ENCODE measurements around the gene PLCB1.

Gene PLCB1

DNA sequence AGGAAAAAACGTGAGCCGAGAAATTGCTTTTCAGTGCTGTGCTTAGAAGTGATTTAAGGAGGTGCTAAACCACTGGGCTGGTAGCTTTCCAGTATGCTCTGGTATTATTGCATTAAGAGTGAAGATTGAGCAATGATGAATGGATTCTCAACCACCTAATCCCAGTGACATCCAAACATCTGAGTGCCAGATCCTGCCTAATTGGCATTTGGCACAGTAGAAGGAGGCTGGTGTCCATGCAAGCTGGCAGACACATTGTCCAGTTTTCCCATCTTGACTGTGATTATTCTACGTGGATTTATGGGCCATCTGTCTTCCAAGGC is 538.8 kb downstream of the PLCB1 start:
- H2BK120ac ChIP-seq (ENCODE audit: low read depth, low read length): no peak overlapping the region
- H2BK15ac ChIP-seq (ENCODE audit: low read length): no peak overlapping the region
- no peak overlapping the region for H2BK12ac ChIP-seq (ENCODE audit: low read length)
- no peak overlapping the region for H3K9ac ChIP-seq (ENCODE audit: low read depth, low read length, poor library complexity)
- H3K14ac ChIP-seq (ENCODE audit: low read length): no peak overlapping the region
- no peak overlapping the region for H3K4ac ChIP-seq (ENCODE audit: low read length)
- H2AK5ac ChIP-seq (ENCODE audit: low read depth, low read length): no peak overlapping the region
- peaks cover 0 to 1% of the 10 kb centered on the region in 2 donors for H3K9me3 ChIP-seq (replicated peaks in 1 of 2; ENCODE audit: control insufficient read depth in 2 of 2, insufficient read depth in 1 of 2, low read depth in 1 of 2, low read length in 2 of 2)
- no peak overlapping the region for H2AFZ ChIP-seq (ENCODE audit: low read length)
- peaks cover 0 to 4% of the 10 kb centered on the region in 2 donors for H3K36me3 ChIP-seq (replicated peaks in 1 of 2; ENCODE audit: control insufficient read depth in 2 of 2, insufficient read depth in 2 of 2, low read length in 2 of 2)
- no peak overlapping the region for H4K91ac ChIP-seq (ENCODE audit: low read depth, low read length, poor library complexity)
- no peak overlapping the region for H3K18ac ChIP-seq (ENCODE audit: low read length)
- no peak for DNase-seq (ENCODE audit: low spot score)
- H3K27ac ChIP-seq (replicated peaks; ENCODE audit: low read length): no peak overlapping the region
- H3K4me1 ChIP-seq (ENCODE audit: control insufficient read depth in 2 of 2, insufficient read depth in 1 of 2, low read depth in 1 of 2, low read length in 2 of 2): peaks cover 2% of the 10 kb centered on the region in 2 donors
- H3K4me2 ChIP-seq (ENCODE audit: insufficient read depth, low read length, poor library complexity, severe bottlenecking): no peak overlapping the region
- no peak overlapping the region for H4K8ac ChIP-seq (ENCODE audit: low read depth, low read length)
- no peak overlapping the region for H3K4me3 ChIP-seq (ENCODE audit: low read length in 2 of 2)
- WGBS, 2 donors (ENCODE audit: extremely low coverage in 2 of 2, insufficient read length in 2 of 2, insufficient replicate concordance in 1 of 2): no CpG with 5 or more reads among the region's 3 CpGs
- no peaks in the 10 kb centered on the region for H3K27me3 ChIP-seq (ENCODE audit: control insufficient read depth in 3 of 3, insufficient read depth in 3 of 3, low read depth in 1 of 3, low read length in 3 of 3)
- H3K23ac ChIP-seq (ENCODE audit: low read depth, low read length, poor library complexity): no peak overlapping the region
- H2BK5ac ChIP-seq (ENCODE audit: low read length): no peak overlapping the region
- H3K79me1 ChIP-seq (ENCODE audit: low read depth, low read length): no peaks in the 10 kb centered on the region

GRCh38 chr20:8671370-8671961 is 539.4 kb downstream of the PLCB1 start:
- Histone ChIP-seq H2BK120ac (ENCODE audit: low read depth, low read length) (no peak overlapping the region), H3K27me3 (ENCODE audit: control insufficient read depth in 3 of 3, insufficient read depth in 3 of 3, low read depth in 1 of 3, low read length in 3 of 3) (no peaks in the 10 kb centered on the region), H4K8ac (ENCODE audit: low read depth, low read length) (no peak overlapping the region), H2AK5ac (ENCODE audit: low read depth, low read length) (no peak overlapping the region), H2BK12ac (ENCODE audit: low read length) (no peak overlapping the region), H3K27ac (replicated peaks; ENCODE audit: low read length) (no peak overlapping the region), H3K4me1 (ENCODE audit: control insufficient read depth in 2 of 2, insufficient read depth in 1 of 2, low read depth in 1 of 2, low read length in 2 of 2) (peaks cover 2% of the 10 kb centered on the region in 2 donors), H2AFZ (ENCODE audit: low read length) (no peak overlapping the region), H4K91ac (ENCODE audit: low read depth, low read length, poor library complexity) (no peak overlapping the region), H3K14ac (ENCODE audit: low read length) (no peak overlapping the region), H3K4me3 (ENCODE audit: low read length in 2 of 2) (no peak overlapping the region), H3K18ac (ENCODE audit: low read length) (no peak overlapping the region), H2BK5ac (ENCODE audit: low read length) (no peak overlapping the region), H3K23ac (ENCODE audit: low read depth, low read length, poor library complexity) (no peak overlapping the region), H3K79me1 (ENCODE audit: low read depth, low read length) (no peaks in the 10 kb centered on the region), H2BK15ac (ENCODE audit: low read length) (no peak overlapping the region), H3K9me3 (replicated peaks in 1 of 2; ENCODE audit: control insufficient read depth in 2 of 2, insufficient read depth in 1 of 2, low read depth in 1 of 2, low read length in 2 of 2) (peaks cover 0 to 1% of the 10 kb centered on the region in 2 donors), H3K4me2 (ENCODE audit: insufficient read depth, low read length, poor library complexity, severe bottlenecking) (no peak overlapping the region), H3K9ac (ENCODE audit: low read depth, low read length, poor library complexity) (no peak overlapping the region), H3K4ac (ENCODE audit: low read length) (no peak overlapping the region), H3K36me3 (replicated peaks in 1 of 2; ENCODE audit: control insufficient read depth in 2 of 2, insufficient read depth in 2 of 2, low read length in 2 of 2) (peaks cover 0 to 4% of the 10 kb centered on the region in 2 donors)
- no peak for DNase-seq (ENCODE audit: low spot score)
- no CpG with 5 or more reads among the region's 7 CpGs for WGBS, 2 donors (ENCODE audit: extremely low coverage in 2 of 2, insufficient read length in 2 of 2, insufficient replicate concordance in 1 of 2)

GRCh38 chr20:8673116-8673515 is 541.0 kb downstream of the PLCB1 start:
- Histone ChIP-seq H4K91ac (ENCODE audit: low read depth, low read length, poor library complexity) (no peak overlapping the region), H3K79me1 (ENCODE audit: low read depth, low read length) (no peaks in the 10 kb centered on the region), H3K9me3 (replicated peaks in 1 of 2; ENCODE audit: control insufficient read depth in 2 of 2, insufficient read depth in 1 of 2, low read depth in 1 of 2, low read length in 2 of 2) (peaks cover 0 to 1% of the 10 kb centered on the region in 2 donors), H2AK5ac (ENCODE audit: low read depth, low read length) (no peak overlapping the region), H3K14ac (ENCODE audit: low read length) (no peak overlapping the region), H3K23ac (ENCODE audit: low read depth, low read length, poor library complexity) (no peak overlapping the region), H2BK15ac (ENCODE audit: low read length) (no peak overlapping the region), H3K4me2 (ENCODE audit: insufficient read depth, low read length, poor library complexity, severe bottlenecking) (no peak overlapping the region), H3K27ac (replicated peaks; ENCODE audit: low read length) (no peak overlapping the region), H3K4me3 (ENCODE audit: low read length in 2 of 2) (no peak overlapping the region), H3K18ac (ENCODE audit: low read length) (no peak overlapping the region), H2BK120ac (ENCODE audit: low read depth, low read length) (no peak overlapping the region), H3K27me3 (ENCODE audit: control insufficient read depth in 3 of 3, insufficient read depth in 3 of 3, low read depth in 1 of 3, low read length in 3 of 3) (no peaks in the 10 kb centered on the region), H2AFZ (ENCODE audit: low read length) (no peak overlapping the region), H3K9ac (ENCODE audit: low read depth, low read length, poor library complexity) (no peak overlapping the region), H4K8ac (ENCODE audit: low read depth, low read length) (no peak overlapping the region), H2BK12ac (ENCODE audit: low read length) (no peak overlapping the region), H2BK5ac (ENCODE audit: low read length) (no peak overlapping the region), H3K36me3 (replicated peaks in 1 of 2; ENCODE audit: control insufficient read depth in 2 of 2, insufficient read depth in 2 of 2, low read length in 2 of 2) (peaks cover 0 to 4% of the 10 kb centered on the region in 2 donors), H3K4ac (ENCODE audit: low read length) (no peak overlapping the region), H3K4me1 (ENCODE audit: control insufficient read depth in 2 of 2, insufficient read depth in 1 of 2, low read depth in 1 of 2, low read length in 2 of 2) (no peaks in the 10 kb centered on the region)
- WGBS, 2 donors (ENCODE audit: extremely low coverage in 2 of 2, insufficient read length in 2 of 2, insufficient replicate concordance in 1 of 2): no CpG with 5 or more reads among the region's 2 CpGs
- no peak for DNase-seq (ENCODE audit: low spot score)

GRCh38 chr20:8675896-8676295 is 543.8 kb downstream of the PLCB1 start:
- Histone ChIP-seq H3K4ac (ENCODE audit: low read length) (no peak overlapping the region), H2BK12ac (ENCODE audit: low read length) (no peak overlapping the region), H3K27me3 (ENCODE audit: control insufficient read depth in 3 of 3, insufficient read depth in 3 of 3, low read depth in 1 of 3, low read length in 3 of 3) (no peaks in the 10 kb centered on the region), H2AK5ac (ENCODE audit: low read depth, low read length) (no peak overlapping the region), H3K9me3 (replicated peaks in 1 of 2; ENCODE audit: control insufficient read depth in 2 of 2, insufficient read depth in 1 of 2, low read depth in 1 of 2, low read length in 2 of 2) (no peaks in the 10 kb centered on the region), H3K79me1 (ENCODE audit: low read depth, low read length) (no peaks in the 10 kb centered on the region), H2BK120ac (ENCODE audit: low read depth, low read length) (no peak overlapping the region), H3K27ac (replicated peaks; ENCODE audit: low read length) (no peak overlapping the region), H3K4me3 (ENCODE audit: low read length in 2 of 2) (no peak overlapping the region), H3K9ac (ENCODE audit: low read depth, low read length, poor library complexity) (no peak overlapping the region), H2AFZ (ENCODE audit: low read length) (no peak overlapping the region), H3K14ac (ENCODE audit: low read length) (no peak overlapping the region), H3K4me2 (ENCODE audit: insufficient read depth, low read length, poor library complexity, severe bottlenecking) (no peak overlapping the region), H3K4me1 (ENCODE audit: control insufficient read depth in 2 of 2, insufficient read depth in 1 of 2, low read depth in 1 of 2, low read length in 2 of 2) (no peaks in the 10 kb centered on the region), H2BK15ac (ENCODE audit: low read length) (no peak overlapping the region), H4K91ac (ENCODE audit: low read depth, low read length, poor library complexity) (no peak overlapping the region), H3K23ac (ENCODE audit: low read depth, low read length, poor library complexity) (no peak overlapping the region), H4K8ac (ENCODE audit: low read depth, low read length) (no peak overlapping the region), H3K36me3 (replicated peaks in 1 of 2; ENCODE audit: control insufficient read depth in 2 of 2, insufficient read depth in 2 of 2, low read length in 2 of 2) (peaks cover 0 to 4% of the 10 kb centered on the region in 2 donors), H2BK5ac (ENCODE audit: low read length) (no peak overlapping the region), H3K18ac (ENCODE audit: low read length) (no peak overlapping the region)
- WGBS, 2 donors (ENCODE audit: extremely low coverage in 2 of 2, insufficient read length in 2 of 2, insufficient replicate concordance in 1 of 2): no CpG with 5 or more reads among the region's 10 CpGs
- no peak for DNase-seq (ENCODE audit: low spot score)

Measured in neuronal stem cell (in vitro differentiated cells).